ENCODE data around the gene MANF. TPM values are rescaled to one million over a fixed set of nuclear protein-coding genes. Genes with fewer than 3 reads are reported as not detected.

Gene MANF
- total and polyA plus RNA-seq, 2 of the 13 experiments (the other 11 are each of a cell fraction or from before 2014, with no cell fraction given) = 55.4 to 269 TPM

DNA sequence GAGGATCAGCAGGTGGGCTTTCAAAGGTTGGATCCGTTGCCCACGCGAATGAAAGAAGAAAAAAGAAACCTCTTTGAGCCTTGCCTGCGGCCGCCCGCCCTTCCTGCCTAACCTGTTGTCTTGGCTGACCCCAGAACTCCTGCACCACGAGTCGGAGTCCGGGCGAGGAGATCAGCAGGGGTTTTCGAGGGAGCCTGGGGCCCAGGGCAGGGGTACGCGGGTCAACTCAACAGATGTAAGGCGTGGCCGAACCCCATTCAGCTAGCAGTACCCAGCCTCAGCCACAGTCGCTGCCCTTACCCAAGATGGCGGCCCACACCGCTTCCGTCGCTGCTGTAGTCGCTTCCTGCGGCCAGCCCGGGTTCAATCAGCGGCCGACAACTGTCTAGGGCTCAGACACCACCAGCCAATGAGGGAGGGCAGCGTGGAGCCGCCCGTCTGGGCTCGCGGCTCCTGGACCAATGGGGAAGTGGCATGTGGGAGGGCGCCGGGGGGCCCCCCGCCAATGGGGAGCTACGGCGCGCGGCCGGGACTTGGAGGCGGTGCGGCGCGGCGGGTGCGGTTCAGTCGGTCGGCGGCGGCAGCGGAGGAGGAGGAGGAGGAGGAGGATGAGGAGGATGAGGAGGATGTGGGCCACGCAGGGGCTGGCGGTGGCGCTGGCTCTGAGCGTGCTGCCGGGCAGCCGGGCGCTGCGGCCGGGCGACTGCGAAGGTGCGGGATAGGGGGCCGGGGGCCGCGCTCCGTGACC, at the start of gene MANF (continued):
- TF ChIP-seq NCOA5 (CRISPR knock-in tag; IDR thresholded peaks at IDR 0.05) (no peak), NFRKB (IDR thresholded peaks at IDR 0.05) (peak; percentile 71), CBFB (CRISPR knock-in tag; IDR thresholded peaks at IDR 0.05) (peak; percentile 90), ZNF570 (CRISPR knock-in tag; IDR thresholded peaks at IDR 0.05; ENCODE audit: borderline replicate concordance) (no peak), YY1 (IDR thresholded peaks at IDR 0.05; ENCODE audit: insufficient read depth, insufficient replicate concordance, low read depth, low read length) (peak; percentile 99), ZNF124 (CRISPR knock-in tag; IDR thresholded peaks at IDR 0.05) (no peak), ZNF678 (CRISPR knock-in tag; IDR thresholded peaks at IDR 0.05) (no peak), ZSCAN30 (CRISPR knock-in tag; IDR thresholded peaks at IDR 0.05) (no peak), NFYB (CRISPR knock-in tag; IDR thresholded peaks at IDR 0.05) (peak; percentile 95), ZIK1 (CRISPR knock-in tag; IDR thresholded peaks at IDR 0.05; ENCODE audit: borderline replicate concordance, low read depth) (peak; percentile 70), RFX1 (IDR thresholded peaks at IDR 0.05) (no peak)
- TF ChIP-seq, protein P1, sequence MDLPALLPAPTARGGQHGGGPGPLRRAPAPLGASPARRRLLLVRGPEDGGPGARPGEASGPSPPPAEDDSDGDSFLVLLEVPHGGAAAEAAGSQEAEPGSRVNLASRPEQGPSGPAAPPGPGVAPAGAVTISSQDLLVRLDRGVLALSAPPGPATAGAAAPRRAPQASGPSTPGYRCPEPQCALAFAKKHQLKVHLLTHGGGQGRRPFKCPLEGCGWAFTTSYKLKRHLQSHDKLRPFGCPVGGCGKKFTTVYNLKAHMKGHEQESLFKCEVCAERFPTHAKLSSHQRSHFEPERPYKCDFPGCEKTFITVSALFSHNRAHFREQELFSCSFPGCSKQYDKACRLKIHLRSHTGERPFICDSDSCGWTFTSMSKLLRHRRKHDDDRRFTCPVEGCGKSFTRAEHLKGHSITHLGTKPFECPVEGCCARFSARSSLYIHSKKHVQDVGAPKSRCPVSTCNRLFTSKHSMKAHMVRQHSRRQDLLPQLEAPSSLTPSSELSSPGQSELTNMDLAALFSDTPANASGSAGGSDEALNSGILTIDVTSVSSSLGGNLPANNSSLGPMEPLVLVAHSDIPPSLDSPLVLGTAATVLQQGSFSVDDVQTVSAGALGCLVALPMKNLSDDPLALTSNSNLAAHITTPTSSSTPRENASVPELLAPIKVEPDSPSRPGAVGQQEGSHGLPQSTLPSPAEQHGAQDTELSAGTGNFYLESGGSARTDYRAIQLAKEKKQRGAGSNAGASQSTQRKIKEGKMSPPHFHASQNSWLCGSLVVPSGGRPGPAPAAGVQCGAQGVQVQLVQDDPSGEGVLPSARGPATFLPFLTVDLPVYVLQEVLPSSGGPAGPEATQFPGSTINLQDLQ (CRISPR knock-in tag; IDR thresholded peaks at IDR 0.05) = peak; percentile 14; the same call in 1 of the 2 replicates
- TF ChIP-seq, protein P2, sequence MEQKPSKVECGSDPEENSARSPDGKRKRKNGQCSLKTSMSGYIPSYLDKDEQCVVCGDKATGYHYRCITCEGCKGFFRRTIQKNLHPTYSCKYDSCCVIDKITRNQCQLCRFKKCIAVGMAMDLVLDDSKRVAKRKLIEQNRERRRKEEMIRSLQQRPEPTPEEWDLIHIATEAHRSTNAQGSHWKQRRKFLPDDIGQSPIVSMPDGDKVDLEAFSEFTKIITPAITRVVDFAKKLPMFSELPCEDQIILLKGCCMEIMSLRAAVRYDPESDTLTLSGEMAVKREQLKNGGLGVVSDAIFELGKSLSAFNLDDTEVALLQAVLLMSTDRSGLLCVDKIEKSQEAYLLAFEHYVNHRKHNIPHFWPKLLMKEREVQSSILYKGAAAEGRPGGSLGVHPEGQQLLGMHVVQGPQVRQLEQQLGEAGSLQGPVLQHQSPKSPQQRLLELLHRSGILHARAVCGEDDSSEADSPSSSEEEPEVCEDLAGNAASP (CRISPR knock-in tag; IDR thresholded peaks at IDR 0.05; ENCODE audit: borderline replicate concordance) = 0 out of 2 replicates have a peak, but pooled peaks have one; percentile 20
- TF ChIP-seq, protein P3, sequence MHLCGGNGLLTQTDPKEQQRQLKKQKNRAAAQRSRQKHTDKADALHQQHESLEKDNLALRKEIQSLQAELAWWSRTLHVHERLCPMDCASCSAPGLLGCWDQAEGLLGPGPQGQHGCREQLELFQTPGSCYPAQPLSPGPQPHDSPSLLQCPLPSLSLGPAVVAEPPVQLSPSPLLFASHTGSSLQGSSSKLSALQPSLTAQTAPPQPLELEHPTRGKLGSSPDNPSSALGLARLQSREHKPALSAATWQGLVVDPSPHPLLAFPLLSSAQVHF (CRISPR knock-in tag; IDR thresholded peaks at IDR 0.05) = 0 out of 2 replicates have a peak, but pooled peaks have one; percentile 32
- TF ChIP-seq, protein P4, sequence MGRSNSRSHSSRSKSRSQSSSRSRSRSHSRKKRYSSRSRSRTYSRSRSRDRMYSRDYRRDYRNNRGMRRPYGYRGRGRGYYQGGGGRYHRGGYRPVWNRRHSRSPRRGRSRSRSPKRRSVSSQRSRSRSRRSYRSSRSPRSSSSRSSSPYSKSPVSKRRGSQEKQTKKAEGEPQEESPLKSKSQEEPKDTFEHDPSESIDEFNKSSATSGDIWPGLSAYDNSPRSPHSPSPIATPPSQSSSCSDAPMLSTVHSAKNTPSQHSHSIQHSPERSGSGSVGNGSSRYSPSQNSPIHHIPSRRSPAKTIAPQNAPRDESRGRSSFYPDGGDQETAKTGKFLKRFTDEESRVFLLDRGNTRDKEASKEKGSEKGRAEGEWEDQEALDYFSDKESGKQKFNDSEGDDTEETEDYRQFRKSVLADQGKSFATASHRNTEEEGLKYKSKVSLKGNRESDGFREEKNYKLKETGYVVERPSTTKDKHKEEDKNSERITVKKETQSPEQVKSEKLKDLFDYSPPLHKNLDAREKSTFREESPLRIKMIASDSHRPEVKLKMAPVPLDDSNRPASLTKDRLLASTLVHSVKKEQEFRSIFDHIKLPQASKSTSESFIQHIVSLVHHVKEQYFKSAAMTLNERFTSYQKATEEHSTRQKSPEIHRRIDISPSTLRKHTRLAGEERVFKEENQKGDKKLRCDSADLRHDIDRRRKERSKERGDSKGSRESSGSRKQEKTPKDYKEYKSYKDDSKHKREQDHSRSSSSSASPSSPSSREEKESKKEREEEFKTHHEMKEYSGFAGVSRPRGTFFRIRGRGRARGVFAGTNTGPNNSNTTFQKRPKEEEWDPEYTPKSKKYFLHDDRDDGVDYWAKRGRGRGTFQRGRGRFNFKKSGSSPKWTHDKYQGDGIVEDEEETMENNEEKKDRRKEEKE (IDR thresholded peaks at IDR 0.05) = no peak
- TF ChIP-seq, protein P5, sequence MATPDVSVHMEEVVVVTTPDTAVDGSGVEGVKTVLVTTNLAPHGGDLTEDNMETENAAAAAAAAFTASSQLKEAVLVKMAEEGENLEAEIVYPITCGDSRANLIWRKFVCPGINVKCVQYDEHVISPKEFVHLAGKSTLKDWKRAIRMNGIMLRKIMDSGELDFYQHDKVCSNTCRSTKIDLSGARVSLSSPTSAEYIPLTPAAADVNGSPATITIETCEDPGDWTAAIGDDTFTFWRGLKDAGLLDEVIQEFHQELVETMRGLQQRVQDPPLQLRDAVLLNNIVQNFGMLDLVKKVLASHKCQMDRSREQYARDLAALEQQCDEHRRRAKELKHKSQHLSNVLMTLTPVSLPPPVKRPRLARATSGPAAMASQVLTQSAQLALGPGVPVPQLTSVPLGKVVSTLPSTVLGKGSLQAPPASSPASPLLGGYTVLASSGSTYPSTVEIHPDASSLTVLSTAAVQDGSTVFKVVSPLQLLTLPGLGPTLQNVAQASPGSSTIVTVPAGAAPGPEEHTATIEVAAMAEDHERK (CRISPR knock-in tag; IDR thresholded peaks at IDR 0.05; ENCODE audit: low read depth) = peak; percentile 69

All from HepG2 (cell line).